DMS 273 (cell line): ENCODE data around the gene RBM39.
"Not testable (repeated sequence)": the region's sequence is repeated elsewhere in the genome, so short reads cannot be mapped to it uniquely, and the experiment has no call there.

Source experiments
- DNase-seq: peaks from one replicate; lab custom pipeline; 2025; ENCODE audit not compliant: unreplicated experiment; lab: John Stamatoyannopoulos, UW

The RBM39 gene

GRCh38 chr20:35756404-35756803 lies 14.3 kb upstream of the RBM39 start:
- DNase-seq: no peak

GRCh38 chr20:35750611-35751010 lies 8.6 kb upstream of the RBM39 start:
- no peak for DNase-seq

GRCh38 chr20:35744492-35744841 lies 2.4 kb upstream of the RBM39 start:
- DNase-seq: not testable (repeated sequence)

GRCh38 chr20:35743693-35744491 lies 1.8 kb upstream of the RBM39 start:
- DNase-seq: no peak

- DNase-seq: peak; percentile 57
Measured at GRCh38 chr20:35742741-35743523, 872 bp upstream of the RBM39 start.

- DNase-seq: peak; percentile 46
Measured at GRCh38 chr20:35739294-35740163, 2.5 kb downstream of the RBM39 start.

- DNase-seq: no peak
Measured at GRCh38 chr20:35738410-35739179, 3.5 kb downstream of the RBM39 start.

- DNase-seq: no peak
Measured at GRCh38 chr20:35737865-35738333, 4.2 kb downstream of the RBM39 start.

- DNase-seq: no peak
Measured at GRCh38 chr20:35735826-35736470, 6.1 kb downstream of the RBM39 start.

- no peak for DNase-seq
Measured at GRCh38 chr20:35734777-35735649, 7.0 kb downstream of the RBM39 start.

- no peak for DNase-seq
Measured at GRCh38 chr20:35734374-35734773, 7.7 kb downstream of the RBM39 start.

- no peak for DNase-seq
Measured at GRCh38 chr20:35732644-35732982, 9.4 kb downstream of the RBM39 start.

GRCh38 chr20:35731862-35732643 lies 10.0 kb downstream of the RBM39 start:
- DNase-seq: no peak

GRCh38 chr20:35731469-35731788 lies 10.6 kb downstream of the RBM39 start:
- DNase-seq: no peak

GRCh38 chr20:35730583-35731468 lies 11.2 kb downstream of the RBM39 start:
- DNase-seq: no peak

- no peak for DNase-seq
Measured at GRCh38 chr20:35729836-35730582, 12.1 kb downstream of the RBM39 start.

- no peak for DNase-seq
Measured at GRCh38 chr20:35729283-35729807, 12.7 kb downstream of the RBM39 start.
